HG03039 (cell line): ENCODE measurements around the gene USP5.
"Not testable (repeated sequence)": the region's sequence is repeated elsewhere in the genome, so short reads cannot be mapped to it uniquely, and the experiment has no call there.

Source experiments
- ATAC-seq: cut with Tn5 transposase; IDR thresholded peaks from one replicate; pipeline ENCODE4 v1.9.1; 2021; ENCODE audit warnings: mild to moderate bottlenecking, moderate library complexity; ENCODE audit not compliant: unreplicated experiment

USP5 gene

DNA sequence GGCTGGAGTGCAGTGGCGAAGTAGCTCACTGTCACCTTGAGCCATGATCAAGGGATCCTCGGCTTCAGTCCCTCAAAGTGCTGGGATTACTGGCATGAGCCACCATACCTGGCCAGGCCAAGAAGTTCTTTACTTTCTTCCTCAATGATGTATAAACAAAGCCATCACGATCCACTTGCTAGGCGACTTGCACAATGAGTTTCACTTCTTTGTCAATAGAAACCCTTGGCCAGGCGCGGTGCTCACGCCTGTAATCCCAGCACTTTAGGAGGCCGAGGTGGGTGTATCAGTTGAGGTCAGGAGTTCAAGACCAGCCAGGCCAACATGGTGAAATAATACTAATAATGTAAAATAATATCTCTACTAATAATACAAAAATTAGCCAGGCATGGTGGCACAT, 35.5 kb downstream of the USP5 start:
- no peak for ATAC-seq

DNA sequence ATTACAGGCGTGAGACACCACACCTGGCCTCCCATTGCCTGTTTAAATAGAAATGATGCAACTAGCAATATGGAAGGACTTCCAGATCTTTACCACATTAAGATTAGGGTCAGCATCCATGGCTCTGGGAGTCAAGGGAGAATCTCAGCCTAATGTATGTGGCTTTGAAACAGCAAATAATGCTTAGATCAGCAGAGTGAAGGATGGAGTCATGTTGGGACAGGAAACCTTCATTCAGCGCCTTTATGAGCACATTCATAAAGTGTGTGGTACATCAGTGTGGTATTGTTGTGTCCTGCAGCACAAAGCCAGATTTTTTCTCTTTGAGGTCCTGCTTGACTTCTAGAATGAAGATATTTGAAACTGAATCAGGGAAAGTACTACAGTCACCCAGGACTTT, 36.4 kb downstream of the USP5 start:
- no peak for ATAC-seq

DNA sequence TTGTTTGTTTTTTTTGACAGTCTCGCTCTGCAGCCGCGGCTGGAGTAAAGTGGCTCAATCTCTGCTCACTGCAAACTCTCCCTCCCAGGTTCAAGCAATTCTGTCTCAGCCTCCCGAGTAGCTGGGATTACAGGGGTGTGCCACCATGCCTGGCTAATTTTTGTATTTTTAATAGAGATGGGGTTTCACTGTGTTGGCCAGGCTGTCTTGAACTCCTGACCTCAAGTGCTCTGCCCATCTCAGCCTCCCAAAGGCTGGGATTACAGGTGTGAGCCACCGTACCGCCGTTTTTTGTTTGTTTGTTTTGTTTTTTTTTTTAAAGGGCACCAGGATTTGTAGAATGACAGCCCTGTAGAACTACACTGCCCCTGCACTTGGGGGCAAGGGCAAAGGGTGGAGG, 36.8 kb downstream of the USP5 start:
- not testable (repeated sequence) for ATAC-seq

DNA sequence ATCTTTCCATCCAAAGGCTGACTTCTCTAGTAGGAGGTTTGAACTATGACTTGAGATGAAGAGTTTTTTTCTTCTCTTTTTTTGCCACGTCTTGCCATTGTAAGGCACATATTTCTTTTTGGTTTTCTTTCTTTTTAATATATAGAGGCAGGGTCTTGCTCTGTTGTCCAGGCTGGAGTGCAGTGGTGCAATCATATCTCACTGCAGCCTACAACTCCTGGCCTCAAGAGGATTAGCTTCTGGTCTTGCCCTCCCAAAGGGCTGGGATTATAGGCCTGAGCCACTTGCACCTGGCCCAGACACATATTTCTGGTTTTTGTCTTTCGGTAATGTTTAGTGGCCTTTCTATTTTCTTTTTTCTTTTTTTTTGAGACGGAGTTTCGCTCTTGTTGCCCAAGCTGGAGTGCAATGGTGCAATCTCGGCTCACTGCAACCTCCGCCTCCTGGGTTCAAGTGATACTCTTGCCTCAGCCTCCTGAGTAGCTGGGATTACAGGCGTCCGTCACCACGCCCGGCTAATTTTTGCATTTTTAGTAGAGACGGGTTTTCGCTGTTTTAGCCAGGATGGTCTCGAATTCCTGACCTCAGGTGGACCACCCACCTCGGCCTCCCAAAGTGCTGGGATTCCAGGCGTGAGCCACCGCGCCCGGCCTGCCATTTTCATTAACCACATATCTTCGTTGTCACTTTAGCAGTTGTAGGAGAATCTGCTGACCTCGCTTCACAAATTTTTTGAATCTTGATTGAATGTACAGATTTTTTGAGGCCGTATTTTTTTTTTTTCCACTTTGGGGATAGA, 38.0 kb downstream of the USP5 start:
- not testable (repeated sequence) for ATAC-seq

DNA sequence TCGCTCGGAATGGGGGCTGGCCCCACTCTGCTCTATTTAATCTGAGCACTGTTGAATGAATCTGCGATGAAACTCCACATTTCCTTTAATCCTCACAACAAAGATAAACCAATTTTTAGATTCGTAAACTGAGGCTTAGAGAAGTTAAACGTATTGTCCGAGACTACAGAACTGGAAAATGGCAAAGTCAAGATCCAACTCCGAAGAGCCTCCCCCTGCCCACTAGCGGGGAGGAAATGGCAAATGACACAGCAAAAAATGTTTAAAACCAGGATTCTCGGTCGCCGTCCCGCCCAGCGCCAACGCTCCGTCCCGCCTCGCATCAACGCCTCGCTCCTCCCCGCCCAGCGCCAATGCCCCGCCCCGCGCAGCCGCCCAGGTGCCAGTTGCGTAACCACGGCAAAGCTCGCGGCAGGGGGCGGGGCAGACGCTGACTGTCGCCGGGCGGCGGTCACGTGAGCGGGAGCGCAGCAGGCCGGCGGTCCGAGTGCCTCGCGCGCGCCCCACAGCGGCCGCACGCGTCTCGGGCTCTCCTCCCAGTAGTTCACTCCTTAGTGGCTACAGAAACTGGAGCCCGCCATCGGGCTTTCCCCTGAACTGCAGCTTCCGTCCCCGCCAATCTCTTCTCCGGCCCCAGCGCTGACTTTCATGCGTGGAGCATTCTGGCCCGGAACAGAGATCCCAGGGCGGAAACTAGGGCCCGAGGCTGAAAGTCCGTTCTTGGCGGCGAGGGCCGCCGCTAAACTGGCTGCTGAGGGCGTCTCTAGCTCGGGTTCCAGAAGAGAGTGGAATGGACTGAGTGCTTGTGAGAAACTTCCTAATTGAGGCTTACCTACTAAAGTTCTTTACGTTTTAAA, 39.1 kb downstream of the USP5 start:
- peak; percentile 89 for ATAC-seq

DNA sequence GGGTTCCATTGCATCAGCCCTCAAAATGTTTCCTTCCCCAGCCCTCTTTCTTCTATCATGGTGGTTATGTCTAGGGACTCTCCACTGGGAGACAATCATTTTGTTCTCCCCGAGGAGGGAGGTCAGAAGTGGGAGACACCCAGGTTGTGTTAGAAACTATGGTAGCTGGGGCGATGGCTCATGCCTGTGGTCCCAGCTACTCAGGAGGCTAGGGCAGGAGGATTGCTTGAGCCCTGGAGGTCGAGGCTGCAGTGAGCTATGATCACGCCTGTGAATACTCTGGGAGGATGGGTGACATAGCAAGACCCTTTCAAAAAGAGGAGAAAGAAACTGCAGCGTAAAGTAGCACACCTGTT, 39.7 kb downstream of the USP5 start:
- ATAC-seq: no peak

DNA sequence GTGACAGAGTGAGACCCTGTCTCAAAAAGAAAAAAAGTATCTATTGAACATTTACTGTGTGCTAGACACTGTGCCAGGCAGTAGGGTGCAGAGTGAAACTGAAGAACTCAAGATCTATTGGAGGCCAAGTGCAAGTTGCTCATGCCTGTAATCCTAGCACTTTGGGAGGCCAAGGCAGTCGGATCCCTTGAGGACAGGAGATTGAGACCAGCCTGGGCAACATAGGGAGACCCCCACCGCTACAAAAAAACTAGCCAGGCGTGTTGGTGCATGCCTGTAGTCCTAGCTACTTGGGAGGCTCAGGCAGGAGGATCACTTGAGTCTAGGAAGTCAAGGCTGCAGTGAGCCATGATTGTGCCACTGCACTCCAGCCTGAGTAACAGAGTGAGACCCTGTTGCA, 40.7 kb downstream of the USP5 start:
- ATAC-seq: not testable (repeated sequence)

DNA sequence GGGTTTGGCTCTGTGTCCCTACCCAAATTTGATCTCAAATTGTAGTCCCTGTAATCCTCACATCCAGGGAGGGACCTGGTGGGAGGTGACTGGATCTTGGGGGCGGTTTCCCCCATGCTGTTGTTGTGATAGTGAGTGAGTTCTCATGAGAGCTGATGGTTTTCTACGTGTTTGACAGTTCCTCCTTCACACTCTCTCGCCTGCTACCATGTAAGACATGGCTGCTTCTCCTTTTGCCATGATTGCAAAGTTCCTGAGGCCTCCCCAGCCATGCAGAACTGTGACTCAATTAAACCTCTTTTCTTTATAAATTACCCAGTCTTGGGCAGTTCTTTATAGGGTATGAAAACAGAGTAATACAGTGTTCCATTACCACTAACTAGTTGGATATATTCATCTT, 42.4 kb downstream of the USP5 start:
- no peak for ATAC-seq

DNA sequence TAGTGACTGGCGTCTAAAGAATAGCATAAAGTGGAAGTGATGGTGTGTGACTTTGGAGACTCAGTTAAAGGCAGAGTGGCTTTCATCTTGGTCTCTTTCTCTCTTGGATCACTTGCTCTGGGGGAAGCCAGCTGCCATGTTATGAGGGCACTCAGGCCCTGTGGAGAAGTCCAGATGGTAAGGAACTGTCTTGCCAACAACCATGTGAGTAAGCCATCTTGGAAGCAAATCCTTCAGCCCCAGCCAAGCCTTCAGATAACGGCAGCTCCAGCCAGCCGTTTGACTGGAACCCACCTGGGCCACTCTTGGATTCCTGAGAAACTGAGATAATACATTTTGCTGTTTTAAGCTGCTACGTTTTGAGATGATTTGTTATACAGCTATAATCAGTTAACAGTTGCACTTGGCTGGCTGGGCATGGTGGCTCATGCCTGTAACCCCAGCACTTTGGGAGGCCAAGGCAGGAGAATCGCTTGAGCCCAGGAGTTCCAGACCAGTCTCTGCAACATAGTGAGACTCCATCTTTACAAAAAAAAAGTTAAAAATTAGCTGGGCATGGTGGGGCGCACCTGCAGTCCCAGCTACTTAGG, 45.0 kb downstream of the USP5 start:
- no peak for ATAC-seq

DNA sequence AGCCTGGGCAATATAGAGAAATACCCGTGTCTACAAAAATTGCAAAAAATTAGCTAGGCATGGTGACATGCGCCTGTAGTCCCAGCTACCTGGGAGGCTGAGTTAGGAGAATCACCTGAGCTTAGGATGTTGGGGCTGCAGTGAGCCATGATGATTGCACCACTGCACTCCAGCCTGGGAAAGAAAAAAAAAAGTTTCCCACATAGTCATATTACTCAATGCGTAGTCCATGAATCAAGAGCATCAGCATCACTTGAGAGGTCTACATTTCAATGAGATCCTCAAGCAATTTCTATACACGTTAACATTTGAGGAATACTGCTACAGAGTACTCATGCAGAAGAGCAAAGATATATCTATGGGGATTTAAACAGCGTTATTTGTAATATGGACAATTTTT, 47.5 kb downstream of the USP5 start:
- no peak for ATAC-seq

DNA sequence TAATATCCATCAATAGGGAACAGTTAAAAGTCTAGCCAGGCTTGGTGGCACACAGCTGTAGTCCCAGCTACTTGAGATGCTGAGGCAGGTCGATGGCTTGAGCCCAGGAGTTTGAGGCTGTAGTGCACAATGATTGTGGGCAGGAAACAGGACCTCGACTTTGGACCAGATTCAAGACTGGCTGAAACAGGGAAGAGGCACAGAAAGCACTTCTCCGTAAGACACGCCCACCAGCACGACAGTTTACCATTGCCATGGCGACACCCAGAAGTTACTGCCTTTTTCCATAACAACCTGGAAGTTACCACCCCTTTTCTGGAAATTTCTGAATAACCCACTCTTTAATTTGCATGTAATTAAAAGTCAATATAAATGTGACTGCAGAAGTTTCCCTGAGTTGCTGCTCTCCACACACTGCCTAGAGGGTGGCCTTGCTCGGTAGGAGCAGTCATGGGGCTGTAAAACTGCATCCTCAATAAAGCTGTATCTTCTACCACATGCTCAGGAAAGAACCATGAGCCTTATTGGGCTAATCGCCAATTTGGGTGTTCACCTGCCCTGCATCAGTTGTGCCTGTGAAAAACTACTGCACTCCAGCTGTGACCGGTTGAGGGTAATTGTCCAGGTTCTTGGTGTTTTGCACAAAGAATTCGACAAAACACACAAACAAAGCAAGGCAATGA, 48.0 kb downstream of the USP5 start:
- ATAC-seq: no peak

DNA sequence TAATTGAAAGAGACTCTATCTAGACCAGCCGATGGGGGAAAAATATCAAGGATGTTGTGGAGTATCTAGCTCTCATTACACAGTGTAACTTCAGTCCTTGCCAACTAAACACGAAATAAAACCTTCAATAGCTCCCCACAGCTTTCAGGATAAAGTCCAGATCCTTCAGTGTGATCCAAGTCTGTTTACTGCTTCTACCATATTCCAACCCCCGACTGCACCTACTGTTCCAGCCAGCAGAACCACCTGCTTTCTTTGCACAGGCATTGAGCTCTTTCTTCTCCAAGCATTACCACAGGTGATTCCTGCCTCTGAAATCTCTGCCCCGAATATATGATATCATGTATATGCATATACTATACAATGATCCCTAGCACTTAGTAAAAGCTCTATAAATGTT, 50.5 kb downstream of the USP5 start:
- no peak for ATAC-seq

DNA sequence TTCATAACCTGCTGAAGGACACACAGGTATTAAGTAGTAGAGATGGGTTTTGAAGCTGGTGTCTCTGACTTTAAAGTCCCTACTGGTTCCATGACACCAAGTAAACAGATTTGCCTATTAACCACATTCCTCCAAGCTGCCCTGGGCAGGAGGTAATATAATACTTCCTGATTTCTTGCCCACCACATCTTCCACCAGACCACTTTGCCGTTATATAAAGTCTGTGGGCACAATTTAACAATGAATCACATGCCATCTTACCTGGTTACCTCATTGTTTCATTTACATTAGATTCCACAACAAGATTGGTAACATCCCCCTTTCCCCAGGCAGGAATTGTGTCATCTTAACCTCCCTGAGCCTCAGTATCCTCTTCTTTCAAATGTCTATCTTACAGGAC, 51.8 kb downstream of the USP5 start:
- no peak for ATAC-seq

DNA sequence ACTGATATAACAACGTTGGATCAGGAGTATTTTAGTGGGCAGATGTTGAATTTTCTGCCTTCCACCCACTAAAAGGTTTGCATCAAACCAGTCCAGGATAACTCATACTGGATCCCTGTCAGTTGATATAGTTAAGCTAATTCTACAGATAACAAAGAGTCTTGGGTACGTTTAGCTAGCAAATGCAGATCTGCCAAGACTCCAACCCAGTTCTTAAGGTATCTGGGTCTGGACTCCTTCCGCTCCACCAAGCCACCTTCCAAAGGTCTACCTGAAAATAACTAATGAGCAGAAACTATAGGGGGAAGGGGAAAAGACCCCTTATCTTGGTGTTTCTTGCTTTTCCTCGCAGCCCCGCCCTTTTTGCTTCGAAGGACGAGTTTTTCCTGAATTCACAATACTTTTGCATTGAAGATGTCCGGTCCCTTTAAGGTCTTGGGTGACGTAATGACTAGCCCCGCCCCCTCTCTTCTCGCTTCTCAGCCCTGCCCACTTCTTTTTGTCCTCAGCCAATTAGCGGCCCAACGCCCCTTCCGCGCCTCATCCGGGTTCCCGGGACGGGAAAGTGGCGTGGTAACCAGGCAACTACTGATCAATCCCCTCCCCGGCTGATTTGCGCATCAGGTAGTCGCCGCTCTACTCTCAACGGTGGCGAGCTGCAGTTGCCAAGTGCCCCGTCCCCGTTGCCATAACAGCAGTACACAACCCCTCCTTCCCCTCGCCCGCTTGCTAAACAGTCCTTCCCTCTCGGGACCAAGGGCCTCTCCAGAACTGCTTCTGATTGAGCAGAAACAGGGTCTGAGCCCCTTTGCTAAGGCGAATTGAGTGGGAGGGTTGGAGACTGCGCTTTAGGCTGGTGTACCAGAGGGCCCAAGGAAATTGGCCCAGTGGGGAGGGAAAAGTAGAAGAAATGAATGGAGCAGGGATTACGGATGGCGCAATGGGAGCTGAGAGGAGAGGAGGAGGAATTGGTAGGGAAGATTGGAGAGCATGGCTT, 52.6 kb downstream of the USP5 start, which contains the start of gene LRRC23:
Gene LRRC23, plus strand, starts transcription at position 543 of the 997 bp plus-strand sequence. CDS start 812 bp downstream, outside the sequence.
- ATAC-seq: peak; percentile 94

DNA sequence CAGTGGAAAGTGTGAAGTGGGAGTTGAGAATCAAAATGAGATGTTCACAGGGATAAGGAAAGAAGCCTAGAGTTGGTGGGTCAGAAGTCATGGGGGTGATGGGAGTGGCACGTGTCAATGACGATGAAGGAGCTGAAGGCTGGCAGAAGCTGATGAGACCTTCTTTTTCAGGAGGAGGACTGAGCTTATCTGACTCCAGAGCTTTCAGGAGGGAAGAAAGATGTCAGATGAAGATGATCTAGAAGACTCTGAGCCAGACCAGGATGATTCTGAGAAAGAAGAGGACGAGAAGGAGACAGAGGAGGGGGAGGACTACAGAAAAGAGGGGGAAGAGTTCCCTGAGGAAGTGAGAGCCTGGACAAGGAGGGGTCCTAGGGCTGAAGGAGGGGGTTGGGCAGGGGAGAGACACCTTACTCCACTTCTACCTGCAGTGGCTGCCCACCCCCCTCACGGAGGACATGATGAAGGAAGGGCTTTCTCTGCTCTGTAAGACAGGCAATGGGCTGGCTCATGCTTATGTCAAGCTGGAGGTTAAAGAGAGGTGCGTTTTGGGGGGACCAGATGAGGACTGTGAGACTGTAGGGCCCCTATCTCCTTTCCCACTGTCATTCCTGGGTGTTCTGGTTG, 53.6 kb downstream of the USP5 start:
- no peak for ATAC-seq

DNA sequence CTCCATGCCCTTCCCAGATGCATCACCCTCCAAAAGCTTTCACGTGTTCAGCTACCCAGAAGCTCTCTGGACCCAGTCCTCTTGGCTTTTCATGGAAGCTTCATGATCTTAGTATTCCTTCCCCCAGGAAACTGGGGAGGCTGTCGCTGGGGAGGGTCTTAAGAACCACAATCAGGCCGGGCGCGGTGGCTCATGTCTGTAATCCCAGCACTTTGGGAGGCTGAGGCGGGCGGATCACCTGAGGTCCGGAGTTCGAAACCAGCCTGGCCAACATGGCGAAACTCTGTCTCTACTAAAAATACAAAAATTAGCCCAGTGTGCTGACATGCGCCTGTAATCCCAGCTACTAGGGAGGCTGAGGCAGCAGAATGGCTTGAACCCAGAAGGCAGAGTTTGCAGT, 56.2 kb downstream of the USP5 start:
- not testable (repeated sequence) for ATAC-seq

DNA sequence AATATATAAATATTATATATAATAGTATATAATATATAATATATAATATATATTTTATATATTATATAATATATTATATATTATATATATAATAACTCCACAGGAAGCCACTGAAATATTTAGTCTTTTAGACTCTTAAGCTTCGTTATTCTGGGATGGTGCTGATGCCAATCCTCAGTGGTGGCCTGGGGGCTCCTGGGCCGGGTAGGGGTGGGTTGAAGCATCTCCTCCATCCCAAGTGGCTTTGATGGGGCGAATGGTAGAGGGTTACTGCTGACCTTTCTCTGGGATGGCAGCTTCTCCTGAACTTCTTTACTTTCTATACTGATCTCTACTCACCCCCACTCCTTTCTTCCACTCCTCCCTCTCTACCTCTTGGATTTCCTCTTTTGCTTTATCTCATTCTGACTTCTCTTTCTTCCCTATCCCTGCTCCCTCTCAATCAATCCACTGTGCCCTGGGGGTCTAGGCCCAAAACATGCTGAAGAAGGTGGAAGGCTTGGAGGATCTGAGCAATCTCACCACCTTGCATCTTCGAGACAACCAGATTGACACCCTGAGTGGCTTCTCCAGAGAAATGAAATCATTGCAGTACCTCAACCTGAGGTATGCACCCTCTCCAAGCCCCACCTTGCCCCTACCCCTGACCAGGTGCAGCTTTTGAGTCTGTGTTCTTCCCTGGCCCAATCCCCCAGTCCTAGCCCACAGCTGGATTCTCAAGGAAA, 57.6 kb downstream of the USP5 start:
- ATAC-seq: no peak

DNA sequence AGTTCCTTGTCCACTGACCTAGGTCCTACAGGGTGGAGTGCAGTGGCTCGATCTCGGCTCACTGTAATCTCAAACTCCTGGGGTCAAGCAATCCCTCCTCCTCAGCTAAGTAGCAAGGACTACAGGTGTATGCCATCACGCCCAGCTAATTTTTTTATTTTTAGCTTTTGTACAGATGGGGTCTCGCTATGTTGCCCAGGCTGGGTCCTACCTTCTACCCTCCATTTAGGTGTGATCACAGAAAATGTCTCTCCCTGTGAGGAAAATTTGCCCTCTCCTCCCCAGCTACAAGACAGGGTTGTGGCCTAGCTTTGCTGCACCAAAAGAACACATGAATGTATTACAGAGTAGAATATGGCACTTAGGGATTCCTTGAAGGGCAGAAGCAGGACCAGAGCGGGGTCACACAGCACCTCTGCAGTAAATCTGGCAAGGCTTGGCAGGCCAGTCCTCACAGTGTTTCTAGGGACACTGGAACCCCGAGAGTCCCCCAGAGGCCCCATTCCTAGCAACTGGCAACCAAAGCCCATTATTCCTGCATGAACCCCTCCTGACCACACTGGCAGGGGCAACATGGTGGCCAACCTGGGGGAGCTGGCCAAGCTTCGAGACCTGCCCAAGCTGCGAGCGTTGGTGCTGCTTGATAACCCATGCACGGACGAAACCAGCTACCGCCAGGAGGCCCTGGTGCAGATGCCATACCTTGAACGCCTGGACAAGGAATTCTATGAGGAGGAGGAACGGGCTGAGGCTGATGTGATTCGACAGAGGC, 60.4 kb downstream of the USP5 start:
- ATAC-seq: no peak
